Activated T-helper 1 cell treated with anti-CD3 and anti-CD28 coated beads, Interleukin-2, amount 50 U/mL, for 16 hours (primary cell): ENCODE data around the gene MAP7D1.
"Not testable (repeated sequence)": the region's sequence is repeated elsewhere in the genome, so short reads cannot be mapped to it uniquely, and the experiment has no call there.

ENCODE experiments used
- DNase-seq, 2 donors: peaks; one replicate each; pipeline ENCODE4 v3.0.0-alpha.2; 2020; ENCODE audit warnings: low read depth in 1 of 2, low spot score in 1 of 2

Gene MAP7D1

DNA sequence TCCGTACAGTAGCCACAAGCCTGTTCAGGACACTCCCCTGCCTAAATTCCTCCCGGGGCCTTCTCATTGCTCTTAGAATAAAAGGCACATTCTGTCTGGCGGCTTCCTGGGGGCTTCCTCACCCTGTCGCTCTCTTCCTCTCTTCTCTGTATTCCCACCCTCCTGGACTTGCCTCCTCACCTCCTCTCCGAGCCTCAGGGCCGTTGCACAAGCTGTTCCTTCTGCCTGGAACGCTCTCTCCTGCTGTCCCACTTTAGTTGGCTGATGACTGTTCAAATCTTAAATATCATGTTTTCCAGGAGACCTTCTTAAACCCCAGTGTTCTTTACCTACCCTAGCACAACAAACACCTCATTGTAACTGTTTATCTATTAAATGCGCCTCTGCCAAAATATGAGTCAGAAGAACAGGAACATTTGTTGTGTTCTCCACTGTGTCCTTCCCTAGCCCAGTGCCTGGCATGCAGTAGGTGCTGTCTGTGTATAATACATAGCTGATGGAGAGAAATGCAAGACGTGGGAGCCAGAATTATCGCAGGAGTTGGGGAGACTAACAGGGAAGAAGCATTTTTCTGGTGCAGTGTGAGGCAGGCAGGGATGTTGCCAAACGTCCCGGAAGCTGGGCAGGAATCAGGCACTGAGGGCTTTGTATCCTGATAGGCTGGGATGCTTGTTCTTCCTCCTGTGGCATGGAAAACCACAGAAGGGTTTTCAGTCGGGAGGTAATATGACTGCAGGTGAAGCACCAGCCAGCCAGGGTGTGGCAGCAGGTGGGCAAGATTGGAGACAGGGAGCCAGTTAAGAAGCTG is 44.2 kb downstream of the MAP7D1 start:
- DNase-seq = no peak

DNA sequence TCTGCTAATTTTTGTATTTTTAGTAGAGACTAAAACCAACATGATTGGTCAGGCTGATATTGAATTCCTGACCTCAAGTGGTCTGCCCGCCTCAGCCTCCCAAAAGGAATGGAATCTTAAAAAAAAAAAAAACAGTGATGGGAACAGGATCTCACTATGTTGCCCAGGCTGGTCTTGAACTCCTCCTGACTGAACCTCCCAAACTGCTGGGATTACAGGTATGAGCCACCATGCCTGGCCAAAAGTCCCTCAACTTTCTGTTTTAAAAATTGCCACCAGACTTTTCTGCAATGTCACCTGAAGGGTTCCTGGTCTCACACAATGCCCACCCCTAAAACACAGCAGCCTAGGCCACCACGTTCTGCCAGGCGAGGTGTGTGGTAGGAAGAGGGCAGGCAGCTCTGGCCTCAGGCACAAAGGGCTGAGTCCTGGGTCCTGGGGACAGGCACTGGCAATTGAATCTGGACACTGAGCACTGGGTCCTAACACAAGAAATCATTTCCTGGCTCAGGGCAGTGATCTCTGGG is 47.1 kb downstream of the MAP7D1 start:
- no peak for DNase-seq

DNA sequence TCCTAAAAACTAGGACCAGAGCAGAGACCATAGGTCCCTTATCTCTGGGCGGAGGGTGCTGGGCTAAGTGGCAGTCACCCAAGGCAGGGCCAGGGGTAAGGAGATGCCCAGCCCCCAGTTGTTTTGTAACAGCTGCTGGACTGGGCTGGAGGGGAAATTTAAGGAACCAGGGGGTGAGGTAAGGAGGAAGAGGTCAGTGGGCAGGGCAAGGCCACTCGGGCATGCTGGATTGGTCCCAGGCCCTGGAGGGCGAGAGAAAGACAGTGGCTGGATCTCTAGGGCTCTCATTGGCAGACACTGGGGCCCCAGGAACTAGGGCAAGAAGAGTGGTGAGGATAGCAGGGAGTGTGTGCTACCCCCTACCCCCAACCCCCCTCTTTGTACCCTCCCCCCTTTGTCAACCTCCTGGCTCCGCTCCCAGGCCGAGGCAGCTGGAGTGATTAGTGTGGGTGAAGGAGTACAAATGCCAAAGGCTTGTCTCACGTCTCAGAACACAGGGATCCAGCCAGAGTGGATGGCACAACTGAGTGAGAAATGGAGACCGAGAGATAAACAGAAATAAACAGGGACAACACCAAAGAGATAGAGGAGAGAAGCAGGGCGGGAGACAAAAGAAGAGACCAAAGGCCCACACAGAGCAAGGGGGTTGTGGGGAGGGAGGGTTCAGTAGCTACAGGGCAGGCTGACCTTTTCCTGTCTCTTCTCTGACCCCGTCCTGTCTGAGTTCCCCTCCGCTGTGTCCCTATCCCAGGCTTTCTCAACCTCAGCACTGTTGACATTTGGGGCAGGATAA is 47.8 kb downstream of the MAP7D1 start:
- no peak for DNase-seq

DNA sequence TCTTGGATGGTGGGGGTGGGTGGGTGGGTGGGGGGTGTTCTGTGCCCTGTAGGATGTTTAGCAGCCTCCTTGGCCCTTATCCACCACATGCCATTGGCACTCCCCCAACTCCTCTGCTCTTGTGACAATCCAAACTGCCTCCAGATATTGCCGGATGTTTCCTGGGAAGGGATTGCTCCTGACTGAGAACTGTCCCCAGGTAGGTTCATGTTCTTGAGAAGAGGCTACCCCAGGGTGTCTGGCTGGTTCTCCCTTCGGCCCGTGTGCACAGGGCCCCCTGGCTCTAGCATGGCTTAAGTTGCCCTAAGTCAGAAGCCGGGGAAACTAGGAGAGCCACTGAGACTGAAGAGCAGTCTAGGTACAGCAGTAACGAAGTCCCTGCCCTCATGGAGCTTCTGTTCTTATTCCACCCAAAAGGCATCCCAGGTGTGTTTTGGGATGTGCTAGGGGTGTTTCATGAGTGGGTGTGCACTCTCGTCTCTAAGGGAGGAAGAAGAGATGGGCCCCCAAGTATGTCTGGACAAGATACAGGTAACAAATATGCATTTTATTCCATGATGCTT is 48.5 kb downstream of the MAP7D1 start:
- DNase-seq = no peak

DNA sequence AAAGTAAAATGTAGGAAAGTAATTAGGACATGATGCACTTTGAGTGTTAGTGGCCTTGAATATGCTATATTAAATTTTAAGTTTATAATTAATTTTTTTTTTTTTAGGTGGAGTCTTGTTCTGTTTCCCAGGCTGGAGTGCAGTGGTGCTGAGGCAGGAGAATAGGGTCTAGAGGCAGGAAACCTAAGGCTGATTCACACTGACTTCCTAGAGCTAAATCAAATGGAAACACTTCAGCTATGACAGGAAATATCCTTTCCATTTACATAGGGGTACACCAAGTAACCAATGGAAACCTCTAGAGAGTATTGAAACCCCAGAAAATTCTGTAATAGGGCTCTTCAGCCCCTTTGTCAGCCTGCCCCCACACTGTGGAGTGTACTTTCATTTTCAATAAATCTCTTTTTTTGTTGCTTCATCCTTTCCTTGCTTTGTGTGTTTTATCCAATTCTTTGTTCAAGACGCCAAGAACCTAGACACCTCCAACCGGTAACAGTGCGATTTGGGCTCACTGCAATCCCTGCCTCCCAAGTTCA is 50.4 kb downstream of the MAP7D1 start:
- no peak for DNase-seq

DNA sequence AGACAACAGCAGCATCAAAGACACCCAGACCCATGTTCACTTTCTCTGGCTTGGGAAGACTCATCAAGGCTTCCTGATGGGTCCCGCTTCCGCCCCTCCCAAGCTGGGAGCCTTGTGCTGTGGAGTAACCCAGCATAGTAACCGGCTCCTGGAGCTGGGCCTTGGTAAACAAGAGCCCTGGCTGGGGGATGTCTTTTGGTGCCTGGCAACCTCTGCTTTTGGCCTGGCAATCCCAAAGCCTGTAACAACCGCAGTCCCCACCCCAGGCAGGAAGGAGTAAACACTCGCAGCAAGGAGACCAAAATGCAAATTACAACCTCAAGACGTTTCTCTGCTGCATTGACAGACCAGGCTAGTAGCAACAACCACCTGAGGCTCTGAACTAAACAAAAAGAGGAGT is 51.4 kb downstream of the MAP7D1 start:
- DNase-seq = no peak

DNA sequence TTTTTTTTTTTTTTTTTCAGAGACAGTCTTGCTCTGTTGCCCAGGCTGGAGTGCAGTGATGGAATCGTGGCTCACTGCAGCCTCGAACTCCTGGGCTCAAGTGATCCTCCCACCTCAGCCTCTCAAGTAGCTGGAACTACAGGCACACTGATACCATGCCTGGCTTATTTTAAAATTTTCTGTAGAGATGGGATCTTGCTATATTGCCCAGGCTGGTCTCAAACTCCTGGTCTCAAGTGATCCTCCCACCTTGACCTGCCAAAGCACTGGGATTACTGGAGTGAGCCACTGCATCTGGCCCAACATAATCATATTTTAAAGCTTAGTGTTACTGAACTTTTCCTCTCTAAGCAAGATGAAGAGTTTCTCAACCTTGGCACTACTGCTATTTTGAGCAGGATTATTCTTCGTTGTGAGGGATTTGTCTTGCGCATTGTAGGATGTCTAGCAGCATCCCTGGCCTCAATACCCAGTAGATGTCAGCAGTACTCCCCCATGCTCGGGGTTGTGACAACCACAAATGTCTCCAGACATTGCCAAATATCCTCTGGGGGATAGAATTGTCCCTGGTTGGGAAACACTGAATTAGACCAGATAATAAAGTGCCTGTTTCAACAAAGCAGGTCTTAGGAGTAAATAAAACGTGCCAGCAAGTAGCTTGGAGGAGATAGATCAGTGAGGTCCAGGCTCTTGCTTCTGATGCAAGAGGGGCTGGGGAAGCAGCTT is 53.2 kb downstream of the MAP7D1 start:
- no peak for DNase-seq

DNA sequence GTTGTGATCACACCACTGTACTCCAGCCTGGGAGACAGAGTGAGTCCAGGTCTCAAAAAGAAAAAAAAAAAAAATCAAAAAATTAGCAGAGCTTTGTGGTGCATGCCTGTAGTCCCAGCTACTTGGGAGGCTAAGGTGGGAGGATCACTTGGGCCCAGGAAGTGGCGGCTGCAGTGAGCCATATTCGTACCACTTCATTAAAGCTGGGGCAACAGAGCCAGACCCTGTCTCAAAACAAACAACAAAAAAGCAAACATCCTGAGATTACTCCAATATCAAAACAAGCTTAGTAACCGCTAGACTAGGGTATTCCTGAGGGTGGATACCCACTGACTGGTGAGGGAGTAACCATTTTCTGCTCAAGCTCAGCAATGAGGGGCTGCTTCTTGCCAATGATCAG is 55.3 kb downstream of the MAP7D1 start:
- DNase-seq = no peak

DNA sequence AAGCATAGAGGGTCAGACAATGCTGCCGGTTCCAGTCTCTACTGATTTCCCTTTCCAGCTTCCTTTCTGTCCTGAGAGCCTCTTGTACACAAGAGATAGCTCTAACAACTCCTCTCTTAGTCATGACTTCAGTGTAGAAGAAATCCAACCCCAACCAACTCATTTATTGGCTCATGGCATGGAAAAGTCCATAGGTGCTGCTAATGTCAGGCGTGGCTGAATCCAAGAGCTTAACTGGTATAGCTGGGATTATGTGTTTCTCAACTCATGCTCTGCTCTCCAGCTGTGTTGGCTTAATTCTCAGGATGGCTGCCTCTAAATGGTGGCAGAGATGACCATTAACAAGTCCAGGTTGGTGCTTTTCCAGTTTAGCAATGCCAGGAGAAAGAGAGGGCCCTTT is 55.9 kb downstream of the MAP7D1 start:
- DNase-seq = no peak

DNA sequence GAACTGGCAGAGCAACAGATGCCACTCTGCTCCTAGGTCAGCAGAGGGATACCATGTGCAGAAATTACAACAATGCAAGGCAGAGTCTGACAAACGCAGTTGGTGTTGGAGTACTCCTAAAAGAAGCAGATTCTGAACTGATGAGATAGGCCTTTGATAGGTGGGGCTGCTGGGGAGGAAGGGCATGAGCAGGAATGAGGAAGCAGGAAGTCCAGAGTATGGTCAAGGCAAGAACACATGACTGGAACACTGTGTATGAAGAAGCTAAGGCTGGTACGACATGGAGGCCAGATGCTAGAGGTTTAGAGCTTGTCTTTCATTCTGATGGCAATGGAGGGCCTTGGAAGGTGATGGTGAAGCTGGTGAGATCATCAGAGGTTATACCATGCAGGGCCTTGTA is 56.8 kb downstream of the MAP7D1 start:
- no peak for DNase-seq

DNA sequence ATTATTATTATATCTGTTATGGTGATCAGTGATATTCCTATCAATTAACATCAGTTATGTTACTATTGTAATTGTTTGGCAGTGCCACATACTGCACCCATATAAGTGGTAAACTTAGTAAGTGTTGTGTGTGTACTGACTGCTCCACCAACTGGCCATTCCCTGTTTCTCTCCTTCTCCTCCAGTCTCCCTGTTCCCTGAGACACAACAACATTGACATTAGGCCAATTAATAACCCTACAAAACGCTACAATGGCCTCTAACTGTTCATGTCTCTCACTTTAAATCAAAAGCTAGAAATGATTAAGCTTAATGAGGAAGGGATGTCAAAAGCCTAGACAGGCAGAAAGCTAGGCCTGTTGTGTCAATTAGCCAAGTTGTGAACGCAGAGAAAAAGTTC is 61.7 kb downstream of the MAP7D1 start:
- DNase-seq = no peak

DNA sequence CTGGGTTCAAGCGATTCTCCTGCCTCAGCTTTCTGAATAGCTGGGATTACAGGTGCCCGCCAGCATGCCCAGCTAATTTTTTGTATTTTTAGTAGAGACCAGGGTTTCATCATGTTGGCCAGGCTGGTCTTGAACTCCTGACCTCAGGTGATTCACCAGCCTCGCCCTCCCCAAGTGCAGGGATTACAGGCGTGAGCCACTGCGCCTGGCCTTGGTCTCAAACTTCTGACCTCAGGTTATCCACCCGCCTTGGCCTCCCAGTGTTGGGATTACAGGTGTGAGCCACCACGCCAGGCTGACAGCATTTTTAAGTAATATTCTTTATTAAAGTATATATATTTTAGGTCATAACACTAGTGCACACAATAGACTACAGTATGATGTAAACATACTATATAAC is 65.9 kb downstream of the MAP7D1 start:
- DNase-seq = not testable (repeated sequence)

DNA sequence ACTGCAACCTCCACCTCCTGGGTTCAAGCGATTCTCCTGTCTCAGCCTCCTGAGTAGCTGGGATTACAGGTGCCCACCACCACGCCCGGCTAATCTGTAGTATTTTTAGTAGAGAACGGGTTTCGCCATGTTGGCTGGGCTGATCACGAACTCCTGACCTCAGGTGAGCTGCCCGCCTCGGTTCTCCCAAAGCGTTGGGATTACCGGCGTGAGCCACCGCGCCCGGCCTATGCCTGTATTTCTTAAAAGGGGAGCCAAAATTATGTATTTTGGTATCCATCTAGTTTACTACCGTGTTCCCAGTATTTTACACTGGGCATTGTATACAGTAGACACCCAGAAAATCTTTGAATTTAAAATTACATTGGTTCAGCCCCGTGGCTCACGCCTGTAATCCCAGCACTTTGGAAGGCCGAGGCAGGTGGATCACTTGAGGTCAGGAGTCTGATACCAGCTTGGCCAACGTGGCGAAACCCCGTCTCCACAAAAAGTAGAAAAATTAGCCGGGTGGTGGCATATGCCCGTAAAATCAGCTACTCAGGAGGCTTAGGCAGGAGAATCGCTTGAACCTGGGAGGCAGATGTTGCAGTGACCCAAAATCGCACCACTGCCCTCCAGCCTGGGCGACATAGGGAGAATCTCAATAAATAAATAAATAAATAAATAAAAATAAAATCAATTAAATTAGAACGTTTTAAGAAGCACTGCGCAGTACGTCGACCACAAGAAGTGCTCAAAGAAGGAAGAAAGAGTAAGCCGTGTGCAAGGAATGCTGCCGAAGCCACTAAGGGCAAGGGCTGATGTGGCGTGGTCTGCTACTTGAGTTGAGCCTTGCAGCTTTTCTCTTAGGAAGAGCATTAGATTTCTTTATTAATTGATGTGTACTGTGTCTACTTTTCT is 66.8 kb downstream of the MAP7D1 start:
- no peak for DNase-seq

DNA sequence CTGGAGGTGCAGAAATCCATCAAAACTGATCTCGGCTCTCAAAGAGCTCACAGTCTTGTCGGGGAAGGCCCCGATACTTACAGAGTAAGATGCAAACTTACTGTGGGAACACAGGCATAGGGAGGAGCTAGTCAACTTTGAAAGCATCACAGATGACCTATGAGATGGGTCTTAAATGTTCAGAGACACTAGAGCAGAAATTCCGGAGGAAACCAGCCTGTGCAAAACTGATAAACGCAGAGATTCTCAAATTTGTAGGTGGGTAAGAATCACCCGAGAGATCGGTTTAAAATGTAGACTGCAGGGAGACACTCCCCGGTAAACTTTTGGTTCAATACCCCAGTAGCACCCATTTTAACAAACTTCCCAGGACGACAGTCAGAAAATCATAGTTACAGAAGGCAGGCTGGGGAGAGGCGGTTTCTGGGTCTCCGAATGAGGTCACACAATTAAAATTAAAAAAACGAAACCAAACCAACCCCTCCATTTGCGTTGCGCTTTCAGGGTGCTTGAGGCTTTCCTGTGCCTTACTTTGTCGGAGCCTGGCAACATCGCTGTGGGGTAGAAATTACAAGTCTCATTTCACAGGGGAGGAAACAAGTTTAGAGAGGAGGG is 67.5 kb downstream of the MAP7D1 start:
- DNase-seq = no peak

DNA sequence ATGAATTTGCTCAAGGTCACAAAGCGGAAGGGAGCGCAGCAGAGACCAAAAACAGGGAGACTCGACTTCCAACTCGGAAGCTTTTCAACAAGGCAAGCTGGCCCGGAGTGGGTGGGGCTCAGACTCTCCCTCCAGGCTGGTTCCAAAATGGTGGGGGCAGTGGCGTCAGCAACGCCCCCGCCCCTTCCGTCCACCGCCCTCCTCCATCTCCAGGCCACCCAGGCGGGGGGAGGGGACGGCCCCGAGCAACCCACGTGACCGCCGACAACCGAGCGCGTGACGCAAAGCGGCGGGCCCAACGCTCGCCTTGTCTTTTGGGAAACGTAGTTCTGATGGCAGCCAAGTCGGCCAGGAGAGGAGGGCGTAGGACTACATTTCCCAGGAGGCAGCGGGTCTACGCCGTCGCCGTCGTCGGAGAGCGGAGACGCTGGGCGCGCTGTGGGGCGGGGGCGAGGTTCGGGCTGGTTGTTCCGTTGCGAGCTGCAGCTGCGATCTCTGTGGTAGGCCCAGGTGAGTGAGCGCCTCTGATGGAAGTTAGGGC is 68.1 kb downstream of the MAP7D1 start, which contains the start of gene THRAP3:
Gene THRAP3, plus strand, starts transcription at position 448 of the 541 bp plus-strand sequence. CDS start 58,121 bp downstream, outside the sequence.
- peak; percentile 99 to 100 for DNase-seq

DNA sequence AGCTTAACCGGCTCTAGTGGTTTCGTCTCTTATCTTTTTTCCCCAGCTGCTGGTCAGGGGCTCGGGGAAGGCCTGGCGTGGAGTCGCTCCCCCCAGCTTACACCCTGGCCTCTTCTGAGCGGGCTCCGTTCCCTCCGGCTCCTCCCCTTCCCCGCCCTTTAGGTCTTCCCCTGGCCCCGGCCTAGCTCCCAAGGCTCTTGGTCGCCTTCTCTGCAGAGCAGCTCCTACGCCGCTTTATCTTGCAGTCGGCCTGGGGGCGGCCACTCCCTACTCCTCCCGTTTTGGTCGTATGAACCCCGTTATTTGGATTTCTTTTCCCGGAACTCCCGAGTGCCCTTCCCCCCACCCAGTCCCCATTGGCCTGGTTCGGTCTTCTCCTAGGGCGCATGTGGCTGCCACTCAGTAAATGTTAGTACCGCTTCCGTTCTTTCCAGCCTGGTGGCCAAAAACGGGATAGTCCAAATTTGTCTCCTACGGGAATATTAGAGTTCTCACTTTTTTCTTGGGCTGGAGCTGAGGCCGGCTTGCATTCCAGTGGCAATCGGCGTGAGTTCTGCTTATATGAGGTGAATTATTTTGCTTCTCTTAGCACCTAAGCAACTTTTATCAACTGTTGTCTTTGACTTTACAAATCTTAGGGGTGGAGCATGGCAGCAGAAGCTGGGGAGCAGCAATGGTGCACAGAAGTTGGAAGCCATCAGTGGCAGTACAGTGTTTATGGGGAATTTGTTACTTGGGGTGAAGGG is 68.8 kb downstream of the MAP7D1 start:
- no peak for DNase-seq

DNA sequence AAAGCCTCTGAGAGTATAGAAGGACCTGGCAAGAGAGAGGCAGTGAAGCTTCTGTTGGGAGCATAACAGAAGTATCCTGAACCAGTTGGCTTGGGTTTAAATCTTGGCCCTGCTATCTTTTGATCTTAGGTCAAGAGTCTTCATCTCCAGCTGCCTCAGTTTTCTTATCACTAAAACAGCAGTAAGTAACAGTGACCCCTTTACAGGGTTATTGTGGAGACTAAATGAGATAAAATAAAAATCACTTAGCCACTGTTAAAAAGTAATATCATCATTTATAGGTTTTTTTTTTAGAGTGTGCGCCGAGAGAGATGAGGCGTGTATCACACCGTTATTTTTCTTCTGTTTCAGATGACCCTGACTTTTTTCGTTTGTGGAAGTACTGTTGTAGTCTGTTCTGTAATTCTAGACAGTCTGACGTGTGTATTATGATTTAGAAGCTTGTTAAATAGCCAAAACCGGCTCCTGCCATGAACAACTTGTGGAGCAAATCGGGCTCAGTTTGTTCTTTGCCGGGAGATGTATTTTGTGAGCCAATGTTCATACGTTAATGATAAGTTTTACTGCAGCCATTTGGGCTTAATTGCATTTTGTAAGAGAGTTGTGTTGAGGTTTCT is 69.4 kb downstream of the MAP7D1 start:
- DNase-seq = no peak

DNA sequence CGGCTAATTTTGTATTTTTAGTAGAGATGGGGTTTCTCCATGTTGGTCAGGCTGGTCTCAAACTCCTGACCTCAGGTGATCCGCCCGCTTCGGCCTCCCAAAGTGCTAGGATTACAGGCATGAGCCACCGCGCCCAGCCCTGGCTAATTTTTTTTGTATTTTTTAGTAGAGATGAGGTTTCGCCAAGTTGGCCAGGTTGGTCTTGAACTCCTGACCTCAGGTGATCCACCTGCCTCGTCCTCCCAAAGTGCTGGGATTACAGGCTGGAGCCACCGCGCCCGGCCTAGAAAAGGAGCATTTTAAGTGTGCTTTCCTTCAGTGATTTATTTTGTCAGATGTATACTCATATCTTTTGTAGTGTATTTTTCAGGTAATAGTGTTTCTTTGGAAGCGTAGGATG is 74.3 kb downstream of the MAP7D1 start:
- not testable (repeated sequence) for DNase-seq
